Hepatic stellate cell (primary cell): Measurements from ENCODE around the gene IFNLR1.

Source experiments
- DNase-seq: peaks from one replicate; pipeline ENCODE4 v3.0.0; 2011; ENCODE audit warnings: low spot score

Gene IFNLR1

GRCh38 chr1:24175033-24175755 is 11.9 kb downstream of the IFNLR1 start:
- DNase-seq: no peak

DNA sequence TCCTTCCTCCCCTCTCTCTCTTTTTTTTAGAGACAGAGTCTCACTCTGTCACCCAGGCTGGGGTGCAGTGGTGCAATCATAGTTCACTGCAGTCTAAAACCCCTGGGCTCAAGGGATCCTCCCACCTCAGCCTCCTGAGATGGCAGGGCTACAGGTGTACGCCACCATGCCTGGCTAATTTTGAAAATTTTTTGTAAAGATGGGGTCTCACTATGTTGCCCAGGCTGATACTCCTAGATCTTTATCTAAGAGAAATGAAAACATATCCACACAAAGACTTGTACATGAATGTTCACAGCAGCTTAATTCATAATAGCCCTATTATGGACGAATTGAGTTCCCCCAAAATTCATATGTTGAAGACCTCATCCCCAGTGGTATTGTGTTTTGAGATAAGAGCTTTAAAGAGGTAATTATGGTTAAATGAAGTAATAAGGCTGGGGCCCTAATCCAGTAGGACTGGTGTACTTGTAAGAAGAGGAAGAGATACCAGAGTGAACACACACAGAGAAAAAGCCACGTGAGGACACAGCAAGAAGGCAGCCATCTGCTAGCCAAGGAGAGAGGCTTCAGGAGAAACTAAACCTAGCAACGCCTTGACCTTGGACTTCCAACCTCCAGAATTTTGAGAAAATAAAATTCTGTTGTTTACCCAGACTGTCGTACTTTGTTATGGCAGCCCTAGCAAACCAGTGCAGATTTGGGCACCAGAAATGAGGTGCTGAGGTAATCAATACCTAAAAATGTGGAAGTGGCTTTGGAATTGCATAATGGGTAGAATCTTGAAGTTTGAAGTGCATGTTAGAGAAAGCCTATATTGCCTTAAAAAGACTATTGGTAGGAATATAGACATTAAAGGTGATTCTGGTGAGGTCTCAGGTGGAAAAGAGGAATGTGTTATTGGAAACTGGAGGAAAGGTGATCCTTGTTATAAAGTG is 13.2 kb downstream of the IFNLR1 start:
- no peak for DNase-seq

DNA sequence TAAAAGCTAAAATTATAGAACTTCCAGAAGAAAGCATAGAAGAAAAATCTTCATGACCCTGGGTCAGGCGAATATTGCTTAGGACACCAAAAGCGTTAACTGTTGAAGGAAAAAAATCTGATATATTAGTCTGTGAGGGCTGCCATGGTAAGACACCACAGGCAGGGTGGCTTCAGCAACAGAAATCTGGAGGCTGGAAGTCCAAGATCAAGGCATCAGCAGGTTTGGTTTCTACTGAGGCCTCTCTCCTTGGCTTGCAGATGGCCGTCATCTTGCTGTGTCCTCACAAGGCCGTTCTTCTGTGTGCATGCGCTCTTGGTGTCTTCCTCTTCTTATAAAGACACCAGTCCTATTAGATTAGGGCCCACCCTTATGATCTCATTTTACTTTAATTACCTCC is 14.5 kb downstream of the IFNLR1 start:
- no peak for DNase-seq

GRCh38 chr1:24169286-24169685 is 17.8 kb downstream of the IFNLR1 start:
- DNase-seq: no peak

- DNase-seq: no peak
Observed at GRCh38 chr1:24168245-24168644, 18.8 kb downstream of the IFNLR1 start.

DNA sequence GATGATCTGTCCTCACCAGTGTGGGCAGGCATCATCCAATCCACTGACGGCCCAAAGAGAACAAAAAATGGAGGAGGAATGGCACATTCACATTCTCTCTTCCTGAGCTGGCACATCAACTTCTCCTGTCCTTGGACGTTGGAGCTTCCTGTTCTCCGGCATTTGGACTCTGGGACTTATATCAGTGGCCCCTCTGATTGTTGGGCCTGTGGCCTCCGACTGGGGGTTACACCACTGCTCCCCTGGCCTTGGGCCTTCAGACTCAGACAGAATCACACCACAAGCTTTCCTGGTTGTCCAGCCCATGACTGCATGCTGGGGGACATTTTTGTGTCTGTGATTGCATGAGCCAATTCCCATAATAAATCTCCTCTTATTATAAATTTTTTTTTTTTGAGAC is 20.1 kb downstream of the IFNLR1 start:
- DNase-seq: no peak

- DNase-seq: no peak
Observed at GRCh38 chr1:24165500-24165899, 21.6 kb downstream of the IFNLR1 start.

DNA sequence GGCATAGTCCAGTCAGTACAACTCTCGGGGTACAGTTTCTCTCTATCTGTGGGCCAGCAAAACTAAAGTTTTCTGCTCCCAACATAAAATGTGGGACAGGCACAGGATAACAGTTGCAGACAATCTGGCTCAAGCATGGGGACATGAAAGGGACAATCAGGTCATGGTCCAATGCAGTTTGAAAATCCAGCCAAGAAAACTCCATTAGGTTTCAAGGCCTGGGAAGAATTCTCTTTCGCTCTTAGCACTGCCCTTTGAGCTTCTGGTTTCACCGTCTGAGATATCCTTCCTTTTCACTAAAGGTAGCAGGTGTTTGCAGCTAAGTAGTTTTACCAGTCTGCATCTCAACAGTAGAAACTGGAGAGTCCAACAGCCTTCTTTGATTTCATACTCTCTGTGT is 23.1 kb downstream of the IFNLR1 start:
- no peak for DNase-seq

- DNase-seq: no peak
Observed at GRCh38 chr1:24162201-24162600, 24.9 kb downstream of the IFNLR1 start.

DNA sequence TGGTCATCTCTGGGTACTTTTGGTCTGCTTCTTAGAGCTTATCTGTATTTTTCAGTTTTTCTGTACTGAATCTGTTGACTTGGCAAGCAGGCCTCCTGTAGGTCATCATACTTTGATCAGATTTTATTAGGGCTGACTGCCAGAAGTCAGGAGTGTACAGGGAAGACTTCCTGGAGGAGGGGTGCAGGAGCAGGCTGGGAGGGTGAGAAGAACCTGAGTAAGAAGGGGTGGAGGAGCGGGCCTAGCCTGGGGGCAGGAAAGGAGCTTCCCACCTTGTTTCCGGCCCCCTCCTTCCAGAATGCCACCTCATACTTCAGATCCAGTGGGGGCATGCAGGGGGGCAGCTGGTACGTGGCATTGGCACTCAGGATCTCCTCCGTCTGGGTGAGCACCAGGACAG is 25.8 kb downstream of the IFNLR1 start:
- no peak for DNase-seq

DNA sequence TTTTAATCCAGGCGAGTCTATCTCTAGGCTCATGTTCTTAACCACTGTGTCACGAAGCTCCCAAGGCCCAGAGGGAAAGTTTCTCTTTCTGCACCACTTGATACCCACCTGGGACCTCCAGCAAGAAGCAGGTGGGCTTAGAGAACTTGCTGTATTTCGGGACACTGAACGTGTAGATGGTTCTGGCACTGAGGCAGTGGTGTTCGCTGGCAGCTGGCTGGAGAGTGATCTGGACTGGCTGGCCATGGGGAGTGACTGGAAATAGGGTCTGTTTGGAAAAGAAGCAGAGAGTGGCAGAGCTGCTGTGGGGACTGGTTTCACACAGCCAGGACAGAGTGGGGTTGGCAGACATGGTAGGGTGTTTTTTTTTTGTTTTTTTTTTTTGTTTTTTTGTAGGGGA is 27.7 kb downstream of the IFNLR1 start:
- DNase-seq: no peak

DNA sequence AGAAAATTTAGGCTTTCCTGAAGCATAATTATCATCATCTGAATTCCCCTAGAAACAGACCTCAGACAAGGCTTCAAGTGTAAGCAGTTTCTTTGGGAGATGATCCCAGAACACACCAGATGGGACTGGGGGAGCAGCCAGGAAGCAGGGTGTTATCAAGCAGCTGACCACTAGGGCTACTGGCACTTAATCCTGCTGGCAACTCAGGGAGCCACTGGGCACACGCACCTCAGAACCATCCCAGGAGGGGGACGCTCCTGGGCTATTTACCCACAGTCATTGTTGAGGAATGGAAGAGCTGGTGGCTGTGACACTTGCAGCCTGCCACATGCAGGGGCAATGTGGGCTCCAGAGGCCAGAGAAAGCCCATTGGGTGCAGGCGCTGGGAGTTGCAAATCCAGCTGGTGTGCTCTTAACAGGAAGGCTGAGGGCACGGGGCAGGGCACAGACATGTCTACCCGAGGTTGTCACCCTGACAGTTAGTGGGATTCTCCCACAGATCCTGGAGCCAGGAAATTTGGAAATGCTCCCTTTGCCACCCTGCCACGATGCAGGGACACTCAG is 29.1 kb downstream of the IFNLR1 start:
- DNase-seq: peak; percentile 38

GRCh38 chr1:24156542-24157260 is 30.4 kb downstream of the IFNLR1 start:
- DNase-seq: no peak

- DNase-seq: no peak
Observed at GRCh38 chr1:24155011-24155782, 31.9 kb downstream of the IFNLR1 start.

DNA sequence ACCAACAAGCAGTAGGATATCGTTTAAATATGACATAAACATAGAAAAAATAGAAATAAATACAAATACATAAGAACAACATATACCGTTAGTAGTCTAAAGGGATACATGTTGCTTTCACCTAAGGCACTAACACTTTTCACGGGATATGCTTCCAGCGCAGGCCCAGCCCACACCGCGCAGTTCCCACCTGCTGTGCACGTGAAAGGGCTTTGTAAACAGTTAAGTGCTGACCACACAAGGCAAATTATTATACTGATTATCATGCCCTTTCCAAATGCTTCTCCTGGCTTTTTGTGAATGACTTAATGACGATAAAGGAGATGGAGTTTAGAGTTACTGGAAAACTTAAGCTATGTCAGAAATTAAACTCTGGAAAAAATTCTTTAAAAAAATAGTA is 32.9 kb downstream of the IFNLR1 start:
- DNase-seq: no peak

DNA sequence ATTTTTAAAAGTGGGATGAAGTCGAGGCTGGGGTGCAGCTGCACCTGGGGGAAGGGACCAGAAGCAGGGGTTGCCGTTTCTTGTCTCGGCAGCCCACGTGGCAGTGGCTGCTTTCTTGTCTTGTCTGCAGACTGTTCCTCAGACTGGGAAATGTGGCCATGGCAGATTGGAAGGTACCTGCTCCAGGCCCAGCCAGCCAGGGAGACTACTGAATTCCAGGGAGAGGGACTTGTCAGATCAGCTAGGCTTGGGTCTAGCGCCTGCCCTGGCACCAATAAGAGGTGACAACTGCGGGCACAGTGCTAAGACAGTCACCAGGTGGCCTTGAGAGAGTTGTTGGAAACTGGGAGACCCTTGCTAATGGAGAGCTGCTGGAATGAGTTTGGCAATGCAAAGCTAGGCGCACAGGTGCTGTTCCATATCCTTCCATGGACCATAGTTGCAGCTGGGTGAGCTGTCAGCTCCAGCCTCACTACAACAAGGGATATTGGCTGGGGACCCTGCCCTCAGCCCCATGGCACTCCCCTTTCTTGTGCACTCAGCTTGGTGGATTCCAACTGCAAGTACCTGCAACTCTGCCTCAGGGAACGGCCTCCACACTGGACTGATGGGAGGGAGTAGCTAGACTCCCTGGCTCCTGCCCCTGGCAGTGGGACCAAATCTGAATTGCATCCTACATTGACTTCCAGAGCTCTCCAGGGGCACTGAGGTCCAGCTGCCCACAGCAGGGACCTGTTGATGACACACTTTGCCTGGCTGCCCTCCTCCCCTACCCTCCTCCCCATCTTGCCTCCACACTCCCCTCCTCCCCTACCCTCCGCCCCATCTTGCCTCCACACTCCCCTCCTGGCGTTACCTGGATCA is 34.2 kb downstream of the IFNLR1 start:
- no peak for DNase-seq

GRCh38 chr1:24151175-24151533 is 35.9 kb downstream of the IFNLR1 start:
- no peak for DNase-seq

DNA sequence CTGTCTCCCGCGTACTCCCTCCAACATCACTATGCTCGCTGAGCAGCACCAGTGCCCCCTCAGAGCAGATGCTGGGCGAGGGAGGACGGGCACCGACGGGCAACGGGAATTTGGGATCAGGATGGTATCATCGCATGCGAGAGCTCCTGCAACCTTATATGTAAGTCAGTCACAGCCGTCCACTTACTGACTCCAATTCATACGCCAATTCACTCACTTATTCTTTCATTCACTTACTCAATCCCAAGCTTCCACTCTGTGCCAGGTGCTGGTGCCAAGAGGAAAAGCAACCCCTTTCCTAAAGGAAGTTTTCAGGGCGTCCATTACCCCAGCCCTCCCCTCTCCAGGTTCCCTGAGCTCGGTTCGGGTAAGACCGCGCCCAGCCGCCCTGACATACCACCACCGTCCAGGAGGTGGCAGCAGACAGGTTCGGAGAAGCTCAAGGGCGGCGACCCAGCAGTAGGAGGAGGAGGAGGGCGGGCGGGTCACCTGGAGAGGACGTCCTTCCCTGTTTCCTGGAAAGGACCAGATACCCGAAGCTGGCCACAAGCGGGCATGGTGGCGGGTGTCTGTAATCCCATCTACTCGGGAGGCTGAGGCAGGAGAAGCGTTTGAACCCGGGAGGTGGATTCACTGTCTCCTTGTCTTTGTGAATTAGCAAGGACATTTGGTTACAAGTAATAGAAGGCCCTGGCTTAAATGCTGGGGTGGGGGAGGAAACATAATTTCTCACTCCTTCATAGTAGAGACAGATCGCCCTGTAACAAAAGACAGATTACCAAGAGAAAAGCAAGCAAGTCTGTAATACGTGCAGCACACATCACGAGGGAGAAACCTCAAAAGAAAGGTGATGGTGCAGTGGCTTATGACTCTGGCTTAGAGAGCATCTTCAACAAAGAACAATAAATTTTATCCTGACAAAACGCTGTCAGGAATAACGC is 36.6 kb downstream of the IFNLR1 start:
- peak; percentile 76 for DNase-seq

- DNase-seq: peak; percentile 83
Observed at GRCh38 chr1:24149866-24150233, 37.2 kb downstream of the IFNLR1 start.

DNA sequence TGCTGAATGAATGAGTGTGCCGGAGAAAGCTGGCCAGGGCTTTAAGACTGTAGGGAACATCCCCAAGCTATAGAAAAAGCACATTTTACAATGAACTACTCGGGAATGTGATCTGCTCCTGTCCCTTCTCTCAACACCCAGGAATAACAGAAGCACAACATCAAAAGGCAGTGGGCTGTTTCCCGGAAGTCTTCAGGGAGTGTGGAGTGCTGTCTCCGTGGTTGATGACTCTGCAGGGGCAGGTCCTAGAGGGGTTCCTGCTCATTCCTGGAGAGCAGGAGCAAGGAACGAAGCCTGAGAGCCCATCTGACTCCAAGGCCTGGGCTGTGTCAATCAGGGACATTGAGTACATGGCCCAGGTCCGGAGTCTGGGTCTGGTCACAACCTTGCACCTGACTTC is 39.3 kb downstream of the IFNLR1 start:
- DNase-seq: no peak
